NB4 (cell line): ENCODE data around the gene RRBP1.

Experiments
- MYC ChIP-seq: IDR thresholded peaks from 2 replicates; pipeline ENCODE4 v1.6.1; 2011; ENCODE audit warnings: low read depth, low read length
- TF ChIP-seq, protein P1 (sequence below): IDR thresholded peaks from one replicate; pipeline ENCODE4 v1.5.1; 2012; ENCODE audit warnings: low read depth, low read length

DNA sequence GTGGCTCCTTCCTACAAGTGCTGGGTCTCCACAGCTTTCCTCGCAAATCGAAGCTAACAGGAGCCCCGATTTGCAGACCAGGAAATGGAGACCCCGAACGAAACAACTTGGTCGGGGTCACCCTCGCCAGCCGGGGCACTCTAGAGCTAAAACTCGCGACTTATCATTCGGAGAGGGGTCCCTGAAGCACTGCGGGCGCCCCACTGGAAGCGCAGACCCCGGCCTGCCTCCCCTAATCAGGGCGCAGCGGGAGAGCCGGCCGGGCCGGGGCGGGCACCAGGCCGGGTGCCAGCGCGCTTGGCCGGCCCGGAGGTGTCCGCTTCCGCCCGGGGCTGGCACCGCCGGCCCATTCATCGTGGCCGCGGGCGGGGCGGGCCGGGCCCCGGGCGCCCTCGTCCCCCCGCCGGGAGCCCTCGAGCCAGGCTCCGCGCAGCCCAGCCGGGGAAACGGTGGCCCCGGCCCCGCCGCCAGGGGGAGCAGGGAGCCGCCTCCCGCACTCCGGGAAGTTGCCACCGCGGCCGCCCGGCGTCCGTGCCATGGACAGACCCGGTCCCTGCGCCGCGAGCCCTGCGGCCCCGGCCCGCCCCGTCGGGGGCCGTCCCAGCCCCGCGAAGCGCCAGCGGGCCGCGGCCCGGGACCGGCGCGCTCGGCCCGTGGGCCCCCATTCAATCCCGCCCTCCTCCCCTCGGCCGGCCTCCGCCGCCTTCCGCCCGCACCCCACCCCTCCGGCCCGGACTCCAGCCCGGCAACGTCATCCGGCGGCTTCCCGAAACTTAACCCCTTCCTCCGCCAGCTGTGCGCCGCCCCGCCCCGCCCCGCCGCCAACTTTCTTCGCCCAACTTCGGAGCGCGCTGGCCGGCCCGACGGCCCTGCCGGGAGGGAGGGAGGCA, 961 bp downstream of the RRBP1 start:
- TF ChIP-seq MYC: no peak
- TF ChIP-seq, protein P1, sequence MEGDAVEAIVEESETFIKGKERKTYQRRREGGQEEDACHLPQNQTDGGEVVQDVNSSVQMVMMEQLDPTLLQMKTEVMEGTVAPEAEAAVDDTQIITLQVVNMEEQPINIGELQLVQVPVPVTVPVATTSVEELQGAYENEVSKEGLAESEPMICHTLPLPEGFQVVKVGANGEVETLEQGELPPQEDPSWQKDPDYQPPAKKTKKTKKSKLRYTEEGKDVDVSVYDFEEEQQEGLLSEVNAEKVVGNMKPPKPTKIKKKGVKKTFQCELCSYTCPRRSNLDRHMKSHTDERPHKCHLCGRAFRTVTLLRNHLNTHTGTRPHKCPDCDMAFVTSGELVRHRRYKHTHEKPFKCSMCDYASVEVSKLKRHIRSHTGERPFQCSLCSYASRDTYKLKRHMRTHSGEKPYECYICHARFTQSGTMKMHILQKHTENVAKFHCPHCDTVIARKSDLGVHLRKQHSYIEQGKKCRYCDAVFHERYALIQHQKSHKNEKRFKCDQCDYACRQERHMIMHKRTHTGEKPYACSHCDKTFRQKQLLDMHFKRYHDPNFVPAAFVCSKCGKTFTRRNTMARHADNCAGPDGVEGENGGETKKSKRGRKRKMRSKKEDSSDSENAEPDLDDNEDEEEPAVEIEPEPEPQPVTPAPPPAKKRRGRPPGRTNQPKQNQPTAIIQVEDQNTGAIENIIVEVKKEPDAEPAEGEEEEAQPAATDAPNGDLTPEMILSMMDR: peak; percentile 46
